WI38 (cell line): Measurements from ENCODE around the gene CHD9.
"Not testable (repeated sequence)": the region's sequence is repeated elsewhere in the genome, so short reads cannot be mapped to it uniquely, and the experiment has no call there.

ENCODE experiments used
- H3K4me3 ChIP-seq: 2 replicates; pipeline ENCODE4 v1.5.1; 2011; ENCODE audit warnings: low read depth, mild to moderate bottlenecking, control low read depth, low read length
- TF ChIP-seq, protein P1 (sequence below): IDR thresholded peaks from 2 replicates; pipeline ENCODE4 v1.5.1; 2012; ENCODE audit warnings: low read depth, mild to moderate bottlenecking, control low read depth, low read length

CHD9 gene

GRCh38 chr16:53029971-53030370 lies 24.8 kb upstream of the CHD9 start:
- H3K4me3 ChIP-seq, result no peak overlapping the region
- TF ChIP-seq, protein P1, sequence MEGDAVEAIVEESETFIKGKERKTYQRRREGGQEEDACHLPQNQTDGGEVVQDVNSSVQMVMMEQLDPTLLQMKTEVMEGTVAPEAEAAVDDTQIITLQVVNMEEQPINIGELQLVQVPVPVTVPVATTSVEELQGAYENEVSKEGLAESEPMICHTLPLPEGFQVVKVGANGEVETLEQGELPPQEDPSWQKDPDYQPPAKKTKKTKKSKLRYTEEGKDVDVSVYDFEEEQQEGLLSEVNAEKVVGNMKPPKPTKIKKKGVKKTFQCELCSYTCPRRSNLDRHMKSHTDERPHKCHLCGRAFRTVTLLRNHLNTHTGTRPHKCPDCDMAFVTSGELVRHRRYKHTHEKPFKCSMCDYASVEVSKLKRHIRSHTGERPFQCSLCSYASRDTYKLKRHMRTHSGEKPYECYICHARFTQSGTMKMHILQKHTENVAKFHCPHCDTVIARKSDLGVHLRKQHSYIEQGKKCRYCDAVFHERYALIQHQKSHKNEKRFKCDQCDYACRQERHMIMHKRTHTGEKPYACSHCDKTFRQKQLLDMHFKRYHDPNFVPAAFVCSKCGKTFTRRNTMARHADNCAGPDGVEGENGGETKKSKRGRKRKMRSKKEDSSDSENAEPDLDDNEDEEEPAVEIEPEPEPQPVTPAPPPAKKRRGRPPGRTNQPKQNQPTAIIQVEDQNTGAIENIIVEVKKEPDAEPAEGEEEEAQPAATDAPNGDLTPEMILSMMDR, result no peak

- no peak overlapping the region for H3K4me3 ChIP-seq
- TF ChIP-seq, protein P1, result no peak
Observed at GRCh38 chr16:53031323-53031942, 23.4 kb upstream of the CHD9 start.

DNA sequence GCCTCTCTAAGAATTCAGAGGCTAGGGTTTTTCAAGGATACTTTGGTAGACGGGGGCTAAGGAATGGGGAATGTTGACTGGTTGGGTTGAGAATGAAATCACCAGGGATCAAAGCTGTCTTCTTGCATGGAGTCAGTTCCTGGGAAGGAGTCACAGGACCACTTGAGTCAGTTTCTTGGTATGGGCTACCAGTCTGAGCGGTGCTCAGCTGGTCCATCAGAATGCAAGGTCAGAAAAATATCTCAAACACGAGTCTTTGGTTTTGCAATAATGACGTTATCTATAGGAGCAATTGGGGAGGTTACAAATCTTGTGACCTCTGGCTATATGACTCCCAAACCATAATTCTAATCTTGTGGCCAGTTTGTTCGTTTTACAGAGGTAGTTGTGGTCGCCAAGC lies 20.5 kb upstream of the CHD9 start:
- H3K4me3 ChIP-seq, result no peak overlapping the region
- TF ChIP-seq, protein P1, result no peak

DNA sequence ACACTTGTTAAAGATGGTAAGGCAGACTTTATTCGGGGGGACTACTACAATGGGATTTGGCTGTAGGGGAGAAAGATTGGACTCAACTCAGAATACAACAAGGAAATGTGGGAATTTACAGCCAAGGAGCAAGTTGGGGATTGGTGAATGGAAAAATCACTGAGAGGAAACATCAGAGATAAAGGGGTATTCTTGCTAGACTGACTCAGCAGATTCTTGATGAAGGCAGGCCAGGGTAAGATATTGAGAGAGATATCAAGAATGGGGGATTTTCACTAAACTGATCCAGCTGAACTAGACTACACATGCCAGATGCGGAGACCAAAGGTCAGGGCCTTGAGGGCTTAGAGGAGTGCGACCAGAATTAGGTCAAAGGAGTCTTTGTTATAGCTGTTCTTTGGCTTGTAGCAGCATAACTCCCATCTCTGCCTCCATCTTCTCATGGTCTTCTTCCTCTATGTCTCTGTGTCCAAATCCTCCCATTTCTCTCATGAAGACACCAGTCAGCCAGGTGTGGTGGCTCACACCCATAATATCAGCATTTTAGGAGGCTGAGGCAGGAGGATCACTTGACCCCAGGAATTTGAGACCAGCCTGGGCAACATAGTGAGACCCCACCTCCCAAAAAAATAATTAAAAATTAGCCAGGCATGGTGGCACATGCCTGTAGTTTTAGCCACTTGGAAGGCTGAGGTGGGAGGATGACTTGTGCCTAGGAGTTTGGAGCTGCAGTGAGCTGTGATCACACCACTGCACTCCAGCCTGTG lies 19.4 kb upstream of the CHD9 start:
- TF ChIP-seq, protein P1, result no peak
- H3K4me3 ChIP-seq, result no peak overlapping the region

DNA sequence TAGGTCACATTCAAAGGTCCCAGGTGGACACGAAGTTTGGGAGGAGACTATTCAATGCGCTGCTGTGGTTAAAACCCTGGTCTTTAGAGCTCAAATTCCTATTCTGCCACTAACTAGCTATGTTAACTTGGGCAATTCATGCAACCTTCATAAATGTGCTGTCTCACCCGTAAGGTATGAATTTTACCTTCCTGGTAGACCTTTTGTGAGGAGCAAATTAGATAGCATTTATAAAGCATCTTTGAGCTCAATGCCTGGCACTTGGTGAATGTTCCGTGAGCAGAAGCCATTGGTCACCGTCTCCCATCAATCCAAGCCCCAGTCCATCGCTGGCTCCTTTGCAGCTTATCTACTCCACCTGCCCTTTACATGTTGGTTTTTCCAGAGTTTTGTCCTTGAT lies 18.7 kb upstream of the CHD9 start:
- TF ChIP-seq, protein P1, result no peak
- no peak overlapping the region for H3K4me3 ChIP-seq

DNA sequence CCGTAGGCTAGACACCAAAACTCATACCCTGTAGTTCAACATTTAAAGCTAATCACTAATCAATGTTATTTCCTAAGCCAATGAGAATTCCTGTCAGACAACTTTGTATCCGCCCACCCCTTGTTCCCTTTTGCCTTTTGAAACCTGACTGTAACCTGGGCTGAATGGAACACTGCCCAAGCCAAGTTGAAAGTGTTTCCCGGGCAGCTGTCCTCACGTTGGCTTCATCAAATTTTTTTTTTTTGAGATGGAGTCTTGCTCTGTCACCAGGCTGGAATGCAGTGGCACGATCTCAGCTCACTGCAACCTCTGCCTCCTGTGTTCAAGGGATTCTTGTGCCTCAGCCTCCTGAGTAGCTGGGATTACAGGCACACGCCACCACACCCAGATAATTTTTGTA lies 18.1 kb upstream of the CHD9 start:
- not testable (repeated sequence) for H3K4me3 ChIP-seq

DNA sequence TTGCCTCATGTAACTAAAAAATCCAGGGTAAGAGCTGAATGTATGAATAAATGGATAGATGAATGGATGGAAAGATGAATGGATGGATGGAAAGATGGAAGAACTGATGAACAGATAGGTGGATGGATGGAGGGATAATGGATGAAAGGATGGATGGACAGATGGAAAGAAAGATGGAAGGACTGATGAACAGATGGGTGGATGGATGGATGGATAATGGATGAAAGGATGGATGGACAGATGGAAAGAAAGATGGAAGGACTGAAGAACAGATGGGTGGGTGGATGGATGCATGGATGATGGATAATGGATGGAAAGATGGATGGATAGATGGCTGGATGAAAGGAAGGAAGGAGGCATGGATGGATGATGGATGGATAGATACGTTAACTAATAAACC lies 14.0 kb upstream of the CHD9 start:
- H3K4me3 ChIP-seq, result no peak overlapping the region
- TF ChIP-seq, protein P1, result no peak
